Measurements from ENCODE around the gene AGPAT4. TPM values are rescaled to one million over a fixed set of nuclear protein-coding genes. Genes with fewer than 3 reads are reported as not detected.

The AGPAT4 gene
- total RNA-seq, 6 experiments from 2014 or later = 0.42 to 1.7 (median 0.78) TPM

- no peak for DNase-seq
- 51% methylated on average over 8 of the region's 8 CpGs for WGBS (ENCODE audit: insufficient coverage, low coverage, low lambda C conversion rate, missing lambda C conversion rate)
- no peaks in the 10 kb centered on the region for H3K27me3 ChIP-seq
- peak in 1 of 4 donors; percentile 38 for ATAC-seq
- H3K4me1 ChIP-seq = no peaks in the 10 kb centered on the region
- no peaks in the 10 kb centered on the region for H3K36me3 ChIP-seq
- TF ChIP-seq, protein P1, sequence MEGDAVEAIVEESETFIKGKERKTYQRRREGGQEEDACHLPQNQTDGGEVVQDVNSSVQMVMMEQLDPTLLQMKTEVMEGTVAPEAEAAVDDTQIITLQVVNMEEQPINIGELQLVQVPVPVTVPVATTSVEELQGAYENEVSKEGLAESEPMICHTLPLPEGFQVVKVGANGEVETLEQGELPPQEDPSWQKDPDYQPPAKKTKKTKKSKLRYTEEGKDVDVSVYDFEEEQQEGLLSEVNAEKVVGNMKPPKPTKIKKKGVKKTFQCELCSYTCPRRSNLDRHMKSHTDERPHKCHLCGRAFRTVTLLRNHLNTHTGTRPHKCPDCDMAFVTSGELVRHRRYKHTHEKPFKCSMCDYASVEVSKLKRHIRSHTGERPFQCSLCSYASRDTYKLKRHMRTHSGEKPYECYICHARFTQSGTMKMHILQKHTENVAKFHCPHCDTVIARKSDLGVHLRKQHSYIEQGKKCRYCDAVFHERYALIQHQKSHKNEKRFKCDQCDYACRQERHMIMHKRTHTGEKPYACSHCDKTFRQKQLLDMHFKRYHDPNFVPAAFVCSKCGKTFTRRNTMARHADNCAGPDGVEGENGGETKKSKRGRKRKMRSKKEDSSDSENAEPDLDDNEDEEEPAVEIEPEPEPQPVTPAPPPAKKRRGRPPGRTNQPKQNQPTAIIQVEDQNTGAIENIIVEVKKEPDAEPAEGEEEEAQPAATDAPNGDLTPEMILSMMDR (IDR thresholded peaks at IDR 0.05) = peak in 1 of 4 donors; percentile 13
- no peak for TF ChIP-seq POLR2A (IDR thresholded peaks at IDR 0.05)
- no peaks in the 10 kb centered on the region for H3K9me3 ChIP-seq
- intact Hi-C loops (cut with DNase I) = no loop called here
- H3K4me3 ChIP-seq = no peak overlapping the region
- H3K27ac ChIP-seq = no peak overlapping the region
These were observed 73.1 kb downstream of the AGPAT4 start for GRCh38 chr6:161200610-161201370.

DNA sequence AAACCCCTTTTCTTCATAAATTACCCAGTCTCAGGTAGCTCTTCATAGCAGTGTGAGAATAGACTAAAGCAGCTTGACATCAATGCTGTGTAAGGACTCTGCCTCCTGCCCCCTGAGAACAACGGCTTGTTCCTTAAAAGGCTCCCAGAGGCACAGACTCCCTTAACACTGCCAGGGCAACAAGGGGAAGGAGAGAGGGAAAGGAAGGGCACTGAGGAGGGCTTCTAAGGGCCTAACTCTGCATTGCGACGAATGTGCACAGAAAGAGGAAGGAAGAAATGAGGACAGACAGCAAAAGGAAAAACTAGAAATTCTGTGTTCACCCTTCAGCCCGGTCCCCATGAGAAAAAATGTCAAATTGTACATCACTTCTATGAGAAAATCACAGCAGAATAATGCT lies 74.0 kb downstream of the AGPAT4 start:
- WGBS (ENCODE audit: insufficient coverage, low coverage, low lambda C conversion rate, missing lambda C conversion rate) = 44% methylated on average over 4 of the region's 4 CpGs
- Histone ChIP-seq H3K36me3 (no peaks in the 10 kb centered on the region), H3K9me3 (no peaks in the 10 kb centered on the region), H3K27ac (no peak overlapping the region), H3K4me1 (no peaks in the 10 kb centered on the region), H3K27me3 (no peaks in the 10 kb centered on the region), H3K4me3 (no peak overlapping the region)
- no peak for TF ChIP-seq POLR2A (IDR thresholded peaks at IDR 0.05)
- TF ChIP-seq, protein P1 (IDR thresholded peaks at IDR 0.05) = no peak
- ATAC-seq (peak in 2 of 4 donors; percentile 13 to 29), DNase-seq (no peak)
- intact Hi-C loops (cut with DNase I) = no loop called here

- Histone ChIP-seq H3K4me3 (no peak overlapping the region), H3K27me3 (no peaks in the 10 kb centered on the region), H3K4me1 (no peaks in the 10 kb centered on the region), H3K27ac (no peak overlapping the region), H3K36me3 (no peaks in the 10 kb centered on the region), H3K9me3 (no peaks in the 10 kb centered on the region)
- intact Hi-C loops (cut with DNase I) = no loop called here
- no peak for DNase-seq
- TF ChIP-seq POLR2A (IDR thresholded peaks at IDR 0.05) = no peak
- TF ChIP-seq, protein P1 (IDR thresholded peaks at IDR 0.05) = no peak
- ATAC-seq = no peak
- 73% methylated on average over 8 of the region's 9 CpGs for WGBS (ENCODE audit: insufficient coverage, low coverage, low lambda C conversion rate, missing lambda C conversion rate)
These were observed 74.9 kb downstream of the AGPAT4 start for GRCh38 chr6:161198783-161199460.

DNA sequence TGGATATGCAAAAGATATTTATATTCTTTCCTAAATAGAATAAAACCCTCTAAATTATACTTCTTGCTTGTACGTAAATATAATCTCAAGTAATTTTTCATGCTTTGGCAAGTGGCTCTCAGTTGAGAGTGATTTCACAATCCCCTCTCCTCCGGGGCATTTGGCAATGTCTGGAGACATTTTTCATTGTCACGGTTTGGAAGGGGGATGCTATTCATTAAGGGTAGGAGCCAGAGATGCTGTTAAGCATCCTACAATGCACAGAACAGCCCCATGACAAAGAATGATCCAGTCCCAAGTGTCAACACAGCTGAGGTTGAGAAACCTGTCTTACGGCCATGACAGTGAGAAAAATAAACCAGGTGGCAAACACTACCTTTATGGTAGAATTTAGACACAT lies 75.7 kb downstream of the AGPAT4 start:
- Histone ChIP-seq H3K36me3 (no peaks in the 10 kb centered on the region), H3K9me3 (no peaks in the 10 kb centered on the region), H3K27me3 (no peaks in the 10 kb centered on the region), H3K27ac (no peak overlapping the region), H3K4me3 (no peak overlapping the region), H3K4me1 (no peaks in the 10 kb centered on the region)
- intact Hi-C loops (cut with DNase I) = no loop called here
- TF ChIP-seq POLR2A (IDR thresholded peaks at IDR 0.05) = no peak
- TF ChIP-seq, protein P1 (IDR thresholded peaks at IDR 0.05) = no peak
- ATAC-seq = no peak
- no peak for DNase-seq
- WGBS (ENCODE audit: insufficient coverage, low coverage, low lambda C conversion rate, missing lambda C conversion rate) = 57% methylated on average over 4 of the region's 4 CpGs
